Testis (tissue), 2 donors: Measurements from ENCODE around the gene NELFCD.

Experiments used
- POLR2A ChIP-seq: fragments of 450-650 bp; IDR thresholded peaks from one replicate; pipeline ENCODE4 v1.6.1; 2017; ENCODE audit warnings: antibody characterized with exemption, mild to moderate bottlenecking, moderate library complexity
- TF ChIP-seq, protein P1 (sequence below), 3 experiments: fragments of 450-650 bp in 2 of 3; fragments of 200-600 bp in 1 of 3; sonication (generic) in 1 of 3; IDR thresholded peaks; one replicate each; pipeline ENCODE4 v1.5.1; 2016 to 2019; ENCODE audit warnings: antibody characterized with exemption in 3 of 3, mild to moderate bottlenecking in 2 of 3, moderate library complexity in 1 of 3

DNA sequence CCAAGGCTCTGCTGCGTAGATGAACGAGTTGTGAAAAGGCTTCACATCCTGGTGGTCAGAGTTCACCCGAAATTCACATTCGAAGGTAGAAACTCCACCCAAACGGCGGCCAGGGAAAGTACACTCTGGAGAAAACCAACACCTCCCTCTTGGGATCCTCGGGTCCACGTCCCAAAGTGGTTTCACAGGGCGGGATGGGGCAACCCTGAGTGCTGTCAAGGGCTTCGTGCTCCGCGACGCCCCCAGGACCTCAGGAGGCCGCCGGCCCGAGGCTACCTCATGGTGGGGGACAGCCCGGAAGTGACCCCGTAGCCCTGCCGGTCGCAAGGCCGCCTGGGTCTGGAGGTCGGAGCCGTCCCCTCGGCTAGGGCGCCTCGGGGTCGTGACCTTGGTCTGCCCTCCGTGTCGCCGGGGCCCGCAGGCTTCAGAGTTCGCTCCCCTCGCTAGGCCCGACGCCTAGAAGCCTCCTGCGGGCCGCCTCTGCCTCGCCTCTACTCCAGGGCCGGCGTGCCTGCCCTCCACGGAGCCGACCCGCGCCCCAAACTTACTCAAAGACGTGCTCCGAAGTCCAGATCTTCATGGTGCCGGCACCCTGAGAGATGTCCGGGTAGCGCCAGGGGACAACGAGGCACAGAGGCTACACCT, 61.2 kb downstream of the NELFCD start, which contains the start of gene PRELID3B:
- TF ChIP-seq, protein P1, sequence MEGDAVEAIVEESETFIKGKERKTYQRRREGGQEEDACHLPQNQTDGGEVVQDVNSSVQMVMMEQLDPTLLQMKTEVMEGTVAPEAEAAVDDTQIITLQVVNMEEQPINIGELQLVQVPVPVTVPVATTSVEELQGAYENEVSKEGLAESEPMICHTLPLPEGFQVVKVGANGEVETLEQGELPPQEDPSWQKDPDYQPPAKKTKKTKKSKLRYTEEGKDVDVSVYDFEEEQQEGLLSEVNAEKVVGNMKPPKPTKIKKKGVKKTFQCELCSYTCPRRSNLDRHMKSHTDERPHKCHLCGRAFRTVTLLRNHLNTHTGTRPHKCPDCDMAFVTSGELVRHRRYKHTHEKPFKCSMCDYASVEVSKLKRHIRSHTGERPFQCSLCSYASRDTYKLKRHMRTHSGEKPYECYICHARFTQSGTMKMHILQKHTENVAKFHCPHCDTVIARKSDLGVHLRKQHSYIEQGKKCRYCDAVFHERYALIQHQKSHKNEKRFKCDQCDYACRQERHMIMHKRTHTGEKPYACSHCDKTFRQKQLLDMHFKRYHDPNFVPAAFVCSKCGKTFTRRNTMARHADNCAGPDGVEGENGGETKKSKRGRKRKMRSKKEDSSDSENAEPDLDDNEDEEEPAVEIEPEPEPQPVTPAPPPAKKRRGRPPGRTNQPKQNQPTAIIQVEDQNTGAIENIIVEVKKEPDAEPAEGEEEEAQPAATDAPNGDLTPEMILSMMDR (IDR thresholded peaks at IDR 0.05), result no peak
- TF ChIP-seq POLR2A, result no peak
